ENCODE results near the gene HPF1.

DNA sequence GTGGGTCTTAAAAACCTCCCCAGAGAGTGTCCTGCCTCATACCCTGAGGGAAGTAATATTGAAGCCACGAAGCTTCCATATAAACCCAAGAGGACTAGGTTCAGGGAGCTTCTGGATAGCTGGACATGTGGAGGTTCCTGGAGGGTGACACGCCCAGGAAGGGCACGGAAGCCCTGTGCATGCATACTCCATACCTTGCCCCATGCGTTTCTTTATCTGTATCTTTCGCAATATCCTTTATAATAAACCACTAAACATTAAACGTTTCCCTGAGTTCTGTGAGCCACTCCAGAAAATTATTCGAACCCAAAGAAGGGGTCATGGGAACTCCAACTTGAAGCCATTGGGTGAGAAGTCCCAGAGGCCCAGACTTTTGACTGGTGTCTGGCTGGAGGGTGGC is 45.7 kb upstream of the HPF1 start:
- TF ChIP-seq, protein P1, sequence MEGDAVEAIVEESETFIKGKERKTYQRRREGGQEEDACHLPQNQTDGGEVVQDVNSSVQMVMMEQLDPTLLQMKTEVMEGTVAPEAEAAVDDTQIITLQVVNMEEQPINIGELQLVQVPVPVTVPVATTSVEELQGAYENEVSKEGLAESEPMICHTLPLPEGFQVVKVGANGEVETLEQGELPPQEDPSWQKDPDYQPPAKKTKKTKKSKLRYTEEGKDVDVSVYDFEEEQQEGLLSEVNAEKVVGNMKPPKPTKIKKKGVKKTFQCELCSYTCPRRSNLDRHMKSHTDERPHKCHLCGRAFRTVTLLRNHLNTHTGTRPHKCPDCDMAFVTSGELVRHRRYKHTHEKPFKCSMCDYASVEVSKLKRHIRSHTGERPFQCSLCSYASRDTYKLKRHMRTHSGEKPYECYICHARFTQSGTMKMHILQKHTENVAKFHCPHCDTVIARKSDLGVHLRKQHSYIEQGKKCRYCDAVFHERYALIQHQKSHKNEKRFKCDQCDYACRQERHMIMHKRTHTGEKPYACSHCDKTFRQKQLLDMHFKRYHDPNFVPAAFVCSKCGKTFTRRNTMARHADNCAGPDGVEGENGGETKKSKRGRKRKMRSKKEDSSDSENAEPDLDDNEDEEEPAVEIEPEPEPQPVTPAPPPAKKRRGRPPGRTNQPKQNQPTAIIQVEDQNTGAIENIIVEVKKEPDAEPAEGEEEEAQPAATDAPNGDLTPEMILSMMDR (IDR thresholded peaks at IDR 0.05; ENCODE audit: low read depth, low read length, missing input control), result no peak
- TF ChIP-seq TAF1 (conservative IDR thresholded peaks at IDR 0.05) (no peak), HNF4G (IDR thresholded peaks at IDR 0.05) (no peak), RAD21 (IDR thresholded peaks at IDR 0.05) (no peak), MAX (IDR thresholded peaks at IDR 0.05) (no peak), GABPA (IDR thresholded peaks at IDR 0.05 in 1 of 2, conservative IDR thresholded peaks at IDR 0.05 in 1 of 2) (no peak), ATF3 (IDR thresholded peaks at IDR 0.05) (no peak), RXRA (IDR thresholded peaks at IDR 0.05) (no peak), SP1 (IDR thresholded peaks at IDR 0.05) (no peak), HNF4A (conservative IDR thresholded peaks at IDR 0.05) (no peak), ZBTB33 (IDR thresholded peaks at IDR 0.05) (no peak)
- TF ChIP-seq, protein P2, sequence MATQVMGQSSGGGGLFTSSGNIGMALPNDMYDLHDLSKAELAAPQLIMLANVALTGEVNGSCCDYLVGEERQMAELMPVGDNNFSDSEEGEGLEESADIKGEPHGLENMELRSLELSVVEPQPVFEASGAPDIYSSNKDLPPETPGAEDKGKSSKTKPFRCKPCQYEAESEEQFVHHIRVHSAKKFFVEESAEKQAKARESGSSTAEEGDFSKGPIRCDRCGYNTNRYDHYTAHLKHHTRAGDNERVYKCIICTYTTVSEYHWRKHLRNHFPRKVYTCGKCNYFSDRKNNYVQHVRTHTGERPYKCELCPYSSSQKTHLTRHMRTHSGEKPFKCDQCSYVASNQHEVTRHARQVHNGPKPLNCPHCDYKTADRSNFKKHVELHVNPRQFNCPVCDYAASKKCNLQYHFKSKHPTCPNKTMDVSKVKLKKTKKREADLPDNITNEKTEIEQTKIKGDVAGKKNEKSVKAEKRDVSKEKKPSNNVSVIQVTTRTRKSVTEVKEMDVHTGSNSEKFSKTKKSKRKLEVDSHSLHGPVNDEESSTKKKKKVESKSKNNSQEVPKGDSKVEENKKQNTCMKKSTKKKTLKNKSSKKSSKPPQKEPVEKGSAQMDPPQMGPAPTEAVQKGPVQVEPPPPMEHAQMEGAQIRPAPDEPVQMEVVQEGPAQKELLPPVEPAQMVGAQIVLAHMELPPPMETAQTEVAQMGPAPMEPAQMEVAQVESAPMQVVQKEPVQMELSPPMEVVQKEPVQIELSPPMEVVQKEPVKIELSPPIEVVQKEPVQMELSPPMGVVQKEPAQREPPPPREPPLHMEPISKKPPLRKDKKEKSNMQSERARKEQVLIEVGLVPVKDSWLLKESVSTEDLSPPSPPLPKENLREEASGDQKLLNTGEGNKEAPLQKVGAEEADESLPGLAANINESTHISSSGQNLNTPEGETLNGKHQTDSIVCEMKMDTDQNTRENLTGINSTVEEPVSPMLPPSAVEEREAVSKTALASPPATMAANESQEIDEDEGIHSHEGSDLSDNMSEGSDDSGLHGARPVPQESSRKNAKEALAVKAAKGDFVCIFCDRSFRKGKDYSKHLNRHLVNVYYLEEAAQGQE (IDR thresholded peaks at IDR 0.05), result no peak

All from liver (tissue), 3 donors.